Measurements from ENCODE around the gene HABP4. TPM values are rescaled to one million over a fixed set of nuclear protein-coding genes. Genes with fewer than 3 reads are reported as not detected.

HABP4 gene
- total RNA-seq, 1 experiment from 2014 or later = 11.6 TPM

- Histone ChIP-seq H3K4me1 (ENCODE audit: insufficient read depth, low read length, poor library complexity, severe bottlenecking) (peaks cover 12% of the 10 kb centered on the region), H3K27me3 (replicated peaks; ENCODE audit: insufficient read depth, low read depth, low read length, poor library complexity) (no peaks in the 10 kb centered on the region), H3K27ac (ENCODE audit: low read depth, low read length, poor library complexity, severe bottlenecking) (no peak overlapping the region), H3K36me3 (ENCODE audit: insufficient read depth, low read length, poor library complexity, severe bottlenecking) (no peaks in the 10 kb centered on the region), H3K4me3 (ENCODE audit: low read depth, low read length, poor library complexity, severe bottlenecking) (peak overlapping the region; percentile 75), H3K9me3 (ENCODE audit: low read depth, low read length, poor library complexity, severe bottlenecking) (no peaks in the 10 kb centered on the region)
- no peak for TF ChIP-seq CTCF (conservative IDR thresholded peaks at IDR 0.05; ENCODE audit: low read depth, low read length)
- no peak for TF ChIP-seq EZH2 (IDR thresholded peaks at IDR 0.05; ENCODE audit: borderline replicate concordance, low read depth, low read length, poor library complexity, severe bottlenecking)
- POLR2A ChIA-PET (ENCODE audit: low non-redundant PET) = interaction anchor here (0.6 kb wide), 1 partner anchor 88 kb away, joined by 3 read pairs; no protein-coding TSS in a partner anchor
- CTCF ChIA-PET = no interaction called here
- BruUV-seq (replicated peaks) = no TSS peak
- intact Hi-C loops (cut with micrococcal nuclease; ENCODE audit: unreplicated experiment) = no loop called here
- no peak for DNase-seq (ENCODE audit: low spot score)
Measured at GRCh38 chr9:96449523-96449844, 485 bp upstream of the HABP4 start.

GRCh38 chr9:96450613-96451528, 902 bp downstream of the HABP4 start:
- Histone ChIP-seq H3K36me3 (ENCODE audit: insufficient read depth, low read length, poor library complexity, severe bottlenecking) (no peaks in the 10 kb centered on the region), H3K27me3 (replicated peaks; ENCODE audit: insufficient read depth, low read depth, low read length, poor library complexity) (no peaks in the 10 kb centered on the region), H3K4me3 (ENCODE audit: low read depth, low read length, poor library complexity, severe bottlenecking) (peak overlapping the region; percentile 75), H3K4me1 (ENCODE audit: insufficient read depth, low read length, poor library complexity, severe bottlenecking) (peaks cover 12% of the 10 kb centered on the region), H3K9me3 (ENCODE audit: low read depth, low read length, poor library complexity, severe bottlenecking) (no peaks in the 10 kb centered on the region), H3K27ac (ENCODE audit: low read depth, low read length, poor library complexity, severe bottlenecking) (peak overlapping the region; percentile 51)
- ChIA-PET CTCF (interaction anchor here (1.1 kb wide), 1 partner anchor 8 kb away, joined by 7 read pairs; no protein-coding TSS in a partner anchor), POLR2A (ENCODE audit: low non-redundant PET) (no interaction called here)
- no peak for TF ChIP-seq CTCF (conservative IDR thresholded peaks at IDR 0.05; ENCODE audit: low read depth, low read length)
- TF ChIP-seq EZH2 (IDR thresholded peaks at IDR 0.05; ENCODE audit: borderline replicate concordance, low read depth, low read length, poor library complexity, severe bottlenecking) = no peak
- BruUV-seq (replicated peaks) = no TSS peak
- intact Hi-C loops (cut with micrococcal nuclease; ENCODE audit: unreplicated experiment) = loop anchor here (5.0 kb wide), 1 partner anchor 201 kb away; no protein-coding TSS in a partner anchor
- DNase-seq (ENCODE audit: low spot score) = peak; percentile 13

GRCh38 chr9:96453625-96454024, 3.7 kb downstream of the HABP4 start:
- ChIA-PET CTCF (no interaction called here), POLR2A (ENCODE audit: low non-redundant PET) (no interaction called here)
- H3K27me3 ChIP-seq (replicated peaks; ENCODE audit: insufficient read depth, low read depth, low read length, poor library complexity) = no peaks in the 10 kb centered on the region
- BruUV-seq (replicated peaks) = TSS peak; percentile 12
- no peaks in the 10 kb centered on the region for H3K36me3 ChIP-seq (ENCODE audit: insufficient read depth, low read length, poor library complexity, severe bottlenecking)
- H3K4me1 ChIP-seq (ENCODE audit: insufficient read depth, low read length, poor library complexity, severe bottlenecking) = peaks cover 12% of the 10 kb centered on the region
- no peaks in the 10 kb centered on the region for H3K9me3 ChIP-seq (ENCODE audit: low read depth, low read length, poor library complexity, severe bottlenecking)
- DNase-seq (ENCODE audit: low spot score) = peak; percentile 38
- H3K27ac ChIP-seq (ENCODE audit: low read depth, low read length, poor library complexity, severe bottlenecking) = no peak overlapping the region
- intact Hi-C loops (cut with micrococcal nuclease; ENCODE audit: unreplicated experiment) = loop anchor here (5.0 kb wide), 1 partner anchor 199 kb away; no protein-coding TSS in a partner anchor
- TF ChIP-seq CTCF (conservative IDR thresholded peaks at IDR 0.05; ENCODE audit: low read depth, low read length) (peak; percentile 61), EZH2 (IDR thresholded peaks at IDR 0.05; ENCODE audit: borderline replicate concordance, low read depth, low read length, poor library complexity, severe bottlenecking) (no peak)
- H3K4me3 ChIP-seq (ENCODE audit: low read depth, low read length, poor library complexity, severe bottlenecking) = no peak overlapping the region
